Tibial artery (tissue), 4 donors: ENCODE results near the gene TBC1D10A.
A peak's percentile ranks its signal among the peaks of the same experiment; 100 is the strongest.

Source experiments
- DNase-seq, 2 donors: peaks; one replicate each; pipeline ENCODE4 v3.0.0-alpha.2; 2019
- H3K27ac ChIP-seq, 2 donors: fragments of 200-600 bp; sonication (generic) in 1 of 2; 1 replicate in 1 of 2; 2 replicates in 1 of 2; pipeline ENCODE4 v1.5.1; 2018 to 2019; ENCODE audit warnings: mild to moderate bottlenecking in 1 of 2
- H3K27me3 ChIP-seq, 2 donors: fragments of 200-600 bp; sonication (generic) in 1 of 2; one replicate each; pipeline versions ENCODE4 v1.5.1 to v1.6.0; 2016 to 2019
- H3K36me3 ChIP-seq, 3 donors: fragments of 200-600 bp; sonication (generic) in 2 of 3; one replicate each; pipeline ENCODE4 v1.5.1; 2016 to 2019; ENCODE audit warnings: mild to moderate bottlenecking in 2 of 3
- H3K4me1 ChIP-seq, 4 donors: fragments of 200-600 bp; sonication (generic) in 2 of 4; 1 replicate in 3 of 4; 2 replicates in 1 of 4; pipeline ENCODE4 v1.5.1; 2016 to 2019
- H3K4me3 ChIP-seq, 2 donors: fragments of 200-600 bp; sonication (generic) in 1 of 2; 1 replicate in 1 of 2; 2 replicates in 1 of 2; pipeline ENCODE4 v1.5.1; 2018 to 2019; ENCODE audit warnings: mild to moderate bottlenecking in 2 of 2
- H3K9me3 ChIP-seq, 3 donors: fragments of 200-600 bp; sonication (generic) in 1 of 3; one replicate each; pipeline ENCODE4 v1.5.1; 2016 to 2019
- intact Hi-C: fragments of 100-400 bp; cut with DNase I; formaldehyde crosslinking; loops from one replicate; pipeline ENCODE4 v1.15.0; 2023; ENCODE audit warnings: low total_unique reads
- TF ChIP-seq, protein P1 (sequence below), 2 experiments: fragments of 200-600 bp in 1 of 2; fragments of 450-650 bp in 1 of 2; IDR thresholded peaks; one replicate each; pipeline ENCODE4 v1.5.1; 2017 to 2019; ENCODE audit warnings: antibody characterized with exemption in 2 of 2, mild to moderate bottlenecking in 1 of 2, moderate library complexity in 1 of 2

The TBC1D10A gene

DNA sequence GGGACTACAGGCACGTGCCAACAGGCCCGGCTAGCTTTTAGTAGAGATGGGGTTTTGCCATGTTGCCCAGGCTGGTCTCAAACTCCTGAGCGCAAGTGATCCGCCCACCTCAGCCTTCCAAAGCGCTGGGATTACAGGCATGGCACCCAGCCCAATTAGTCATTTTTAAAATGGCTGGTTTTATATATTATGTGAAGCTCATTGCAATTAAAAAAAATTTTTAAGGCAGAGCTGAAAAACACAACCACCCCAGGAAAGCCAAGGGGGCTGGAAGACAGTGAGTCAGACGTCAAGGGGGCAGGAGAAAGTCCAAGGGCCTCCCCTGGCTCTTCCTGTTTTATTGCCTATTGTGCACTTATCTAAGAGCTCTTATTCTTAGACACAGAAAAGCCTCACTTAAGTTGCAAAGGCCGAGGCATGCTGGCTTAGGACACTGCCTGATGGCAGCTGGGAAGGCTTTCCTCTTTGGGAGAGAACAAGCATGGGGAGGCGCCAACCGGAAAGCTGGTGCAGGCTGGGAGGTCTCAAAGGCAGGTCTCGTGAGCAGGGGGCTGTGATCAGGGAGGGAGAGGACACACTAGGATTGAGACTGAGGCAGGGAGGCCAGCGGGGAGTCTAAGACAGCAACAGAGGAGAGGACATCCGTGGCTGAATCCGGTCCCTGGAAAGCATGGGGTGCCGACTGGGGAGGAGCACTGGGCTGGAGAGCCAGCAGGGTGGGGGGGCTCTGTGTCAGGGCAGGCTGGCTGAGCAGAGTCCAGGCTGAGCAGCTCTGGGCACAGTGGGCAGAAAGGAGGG, 49.0 kb downstream of the TBC1D10A start:
- Histone ChIP-seq H3K4me3 (no peak overlapping the region), H3K4me1 (peaks cover 0 to 16% (median 1%) of the 10 kb centered on the region in 4 donors), H3K27ac (peak overlapping the region in 1 of 2 donors; percentile 31), H3K27me3 (no peaks in the 10 kb centered on the region), H3K36me3 (peaks cover 0 to 7% (median 0%) of the 10 kb centered on the region in 3 donors), H3K9me3 (no peaks in the 10 kb centered on the region)
- TF ChIP-seq, protein P1, sequence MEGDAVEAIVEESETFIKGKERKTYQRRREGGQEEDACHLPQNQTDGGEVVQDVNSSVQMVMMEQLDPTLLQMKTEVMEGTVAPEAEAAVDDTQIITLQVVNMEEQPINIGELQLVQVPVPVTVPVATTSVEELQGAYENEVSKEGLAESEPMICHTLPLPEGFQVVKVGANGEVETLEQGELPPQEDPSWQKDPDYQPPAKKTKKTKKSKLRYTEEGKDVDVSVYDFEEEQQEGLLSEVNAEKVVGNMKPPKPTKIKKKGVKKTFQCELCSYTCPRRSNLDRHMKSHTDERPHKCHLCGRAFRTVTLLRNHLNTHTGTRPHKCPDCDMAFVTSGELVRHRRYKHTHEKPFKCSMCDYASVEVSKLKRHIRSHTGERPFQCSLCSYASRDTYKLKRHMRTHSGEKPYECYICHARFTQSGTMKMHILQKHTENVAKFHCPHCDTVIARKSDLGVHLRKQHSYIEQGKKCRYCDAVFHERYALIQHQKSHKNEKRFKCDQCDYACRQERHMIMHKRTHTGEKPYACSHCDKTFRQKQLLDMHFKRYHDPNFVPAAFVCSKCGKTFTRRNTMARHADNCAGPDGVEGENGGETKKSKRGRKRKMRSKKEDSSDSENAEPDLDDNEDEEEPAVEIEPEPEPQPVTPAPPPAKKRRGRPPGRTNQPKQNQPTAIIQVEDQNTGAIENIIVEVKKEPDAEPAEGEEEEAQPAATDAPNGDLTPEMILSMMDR (IDR thresholded peaks at IDR 0.05): no peak
- DNase-seq: peak in 1 of 2 donors; percentile 57
- intact Hi-C loops: no loop called here

DNA sequence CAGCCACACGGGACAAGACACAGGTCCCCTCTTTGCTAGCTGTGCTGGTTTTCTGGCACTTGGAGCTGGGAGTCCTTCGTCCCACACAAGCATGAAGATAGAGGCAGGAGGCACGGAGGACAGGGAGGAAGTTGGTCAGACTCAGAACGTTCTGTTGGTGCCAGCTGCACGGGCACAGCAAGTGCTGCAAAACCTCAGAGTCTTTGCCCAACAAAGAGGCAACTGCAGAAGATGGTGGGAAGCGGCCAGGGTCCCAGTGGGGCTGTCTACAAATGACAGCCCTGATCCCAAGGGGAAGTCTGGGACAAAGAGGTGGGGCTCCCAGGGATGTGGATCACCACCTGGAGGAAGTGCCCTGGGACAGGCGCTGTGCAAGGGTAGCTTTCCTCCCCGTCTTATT, 50.7 kb downstream of the TBC1D10A start:
- Histone ChIP-seq H3K36me3 (no peaks in the 10 kb centered on the region), H3K27ac (no peak overlapping the region), H3K4me1 (peaks cover 0 to 16% (median 1%) of the 10 kb centered on the region in 4 donors), H3K4me3 (no peak overlapping the region), H3K27me3 (no peaks in the 10 kb centered on the region), H3K9me3 (no peaks in the 10 kb centered on the region)
- DNase-seq: no peak
- TF ChIP-seq, protein P1 (IDR thresholded peaks at IDR 0.05): no peak
- intact Hi-C loops: no loop called here

DNA sequence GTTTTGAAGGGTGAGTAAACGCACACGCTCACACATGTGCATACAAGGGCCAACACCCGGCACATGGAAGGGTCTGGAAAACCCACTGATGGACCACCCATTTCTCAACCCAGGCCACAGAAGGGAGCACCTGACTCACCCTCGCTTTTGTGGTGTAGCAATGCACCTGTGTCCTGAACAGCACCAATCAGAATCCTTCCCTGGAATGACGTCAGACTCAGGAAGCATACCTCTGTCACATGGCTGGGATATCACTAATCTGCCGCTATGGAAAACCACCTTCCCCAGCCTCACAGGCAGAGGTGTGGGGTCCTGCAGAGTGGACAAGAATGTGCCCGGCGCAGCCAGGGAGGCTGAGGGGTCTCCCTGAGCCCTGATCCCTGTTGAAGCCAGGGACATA, 51.1 kb downstream of the TBC1D10A start:
- intact Hi-C loops: no loop called here
- Histone ChIP-seq H3K4me3 (no peak overlapping the region), H3K27me3 (no peaks in the 10 kb centered on the region), H3K27ac (no peak overlapping the region), H3K9me3 (no peaks in the 10 kb centered on the region), H3K4me1 (peaks cover 0 to 16% (median 1%) of the 10 kb centered on the region in 4 donors), H3K36me3 (no peaks in the 10 kb centered on the region)
- TF ChIP-seq, protein P1 (IDR thresholded peaks at IDR 0.05): no peak
- DNase-seq: no peak

DNA sequence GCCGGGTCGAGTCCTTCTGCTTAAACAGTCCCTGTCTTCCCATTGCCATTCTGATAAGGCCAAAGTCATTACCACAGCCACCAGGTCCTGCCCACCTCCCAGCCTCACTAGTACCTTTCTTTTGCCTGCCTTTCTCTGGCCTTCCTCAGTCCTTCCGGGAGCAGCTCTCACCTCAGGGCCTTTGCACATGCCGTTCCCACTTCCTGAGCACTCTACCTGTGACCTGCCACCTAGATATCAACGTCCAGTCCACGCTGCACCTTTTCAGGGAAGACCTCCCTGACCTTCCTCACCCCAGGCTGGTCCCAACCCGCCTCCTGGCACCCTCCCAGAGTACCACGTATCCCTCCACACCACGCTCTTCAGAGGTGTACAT, 52.3 kb downstream of the TBC1D10A start:
- H3K27me3 ChIP-seq: no peaks in the 10 kb centered on the region
- H3K9me3 ChIP-seq: no peaks in the 10 kb centered on the region
- H3K27ac ChIP-seq: no peak overlapping the region
- no peak for DNase-seq
- TF ChIP-seq, protein P1 (IDR thresholded peaks at IDR 0.05): no peak
- intact Hi-C loops: no loop called here
- H3K36me3 ChIP-seq: no peaks in the 10 kb centered on the region
- H3K4me1 ChIP-seq: peaks cover 0 to 16% (median 1%) of the 10 kb centered on the region in 4 donors
- H3K4me3 ChIP-seq: no peak overlapping the region

DNA sequence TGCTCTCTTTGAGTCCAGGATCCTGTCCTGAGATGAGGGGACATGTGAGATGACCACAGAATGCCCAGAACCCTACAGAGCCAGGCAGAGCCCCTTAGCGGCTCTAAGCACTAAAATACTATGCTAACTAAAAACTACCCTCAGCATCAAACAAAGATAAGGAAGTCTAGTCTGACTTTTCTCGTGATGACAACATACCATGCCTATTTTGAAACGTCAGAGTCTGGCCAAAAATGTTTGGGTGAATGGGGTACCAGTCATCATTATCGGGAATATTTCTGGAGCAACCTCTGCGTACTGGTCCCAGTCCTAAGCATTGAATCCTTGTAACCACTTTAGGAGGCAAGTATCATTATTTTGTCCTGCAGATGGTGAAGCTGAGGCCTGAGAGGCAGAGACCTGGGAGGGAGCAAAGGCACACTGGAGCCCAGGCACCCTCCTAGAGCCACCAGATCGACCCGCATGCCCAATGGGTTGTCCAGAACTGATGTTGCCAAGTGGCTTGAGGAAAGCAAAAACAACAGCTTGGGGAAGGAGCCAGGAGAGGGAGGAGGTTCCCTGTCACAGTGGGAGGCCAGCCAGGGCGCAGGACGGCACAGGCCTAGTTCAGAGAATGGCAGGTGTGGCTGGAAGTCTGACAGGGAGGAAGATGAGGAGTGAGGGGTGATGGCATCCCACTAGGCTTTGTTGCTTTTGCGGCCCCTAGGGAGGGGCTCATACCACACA, 52.9 kb downstream of the TBC1D10A start:
- Histone ChIP-seq H3K27ac (no peak overlapping the region), H3K4me3 (no peak overlapping the region), H3K36me3 (no peaks in the 10 kb centered on the region), H3K4me1 (peaks cover 0 to 16% (median 1%) of the 10 kb centered on the region in 4 donors), H3K27me3 (no peaks in the 10 kb centered on the region), H3K9me3 (no peaks in the 10 kb centered on the region)
- TF ChIP-seq, protein P1 (IDR thresholded peaks at IDR 0.05): no peak
- no peak for DNase-seq
- intact Hi-C loops: no loop called here
